ENCODE measurements around the gene PCNX4. TPM values are rescaled to one million over a fixed set of nuclear protein-coding genes. Genes with fewer than 3 reads are reported as not detected.
A peak's percentile ranks its signal among the peaks of the same experiment; 100 is the strongest.

PCNX4 gene
- total and polyA plus RNA-seq, 4 donors = 14.3 to 104 (median 34.3) TPM

- Histone ChIP-seq H3K27ac (ENCODE audit: low read depth in 1 of 2, low read length in 1 of 2) (no peak overlapping the region), H3K36me3 (ENCODE audit: control insufficient read depth in 4 of 4, insufficient read depth in 4 of 4, low read length in 4 of 4) (no peaks in the 10 kb centered on the region), H3K27me3 (ENCODE audit: control insufficient read depth in 3 of 3, insufficient read depth in 3 of 3, low read length in 2 of 3) (no peaks in the 10 kb centered on the region), H3K4me3 (no peak overlapping the region), H3K9ac (ENCODE audit: insufficient read depth in 1 of 2, low read length in 2 of 2) (no peak overlapping the region), H3K4me1 (ENCODE audit: control insufficient read depth in 5 of 5, insufficient read depth in 5 of 5, low read length in 5 of 5) (peaks cover 0 to 7% (median 3%) of the 10 kb centered on the region in 5 donors), H3K9me3 (ENCODE audit: control insufficient read depth in 4 of 4, insufficient read depth in 3 of 4, low read length in 3 of 4) (peaks cover 0 to 2% (median 0%) of the 10 kb centered on the region in 4 donors)
- ATAC-seq (ENCODE audit: insufficient read depth, low FRiP score) (no peak), DNase-seq (peak in 1 of 3 donors; percentile 44)
- 46 to 52% methylated on average over 8 of the region's 8 CpGs for WGBS, 2 donors
- no peak for TF ChIP-seq CTCF (IDR thresholded peaks at IDR 0.05; ENCODE audit: control extremely low read depth, extremely low read depth)
Observed at GRCh38 chr14:60204104-60204842, 112.5 kb downstream of the PCNX4 start.

GRCh38 chr14:60204843-60205774 is 113.4 kb downstream of the PCNX4 start:
- 69 to 78% methylated on average over 6 of the region's 6 CpGs for WGBS, 2 donors
- no peak overlapping the region for H3K4me3 ChIP-seq
- H3K36me3 ChIP-seq (ENCODE audit: control insufficient read depth in 4 of 4, insufficient read depth in 4 of 4, low read length in 4 of 4) = no peaks in the 10 kb centered on the region
- DNase-seq = no peak
- no peaks in the 10 kb centered on the region for H3K9me3 ChIP-seq (ENCODE audit: control insufficient read depth in 4 of 4, insufficient read depth in 3 of 4, low read length in 3 of 4)
- TF ChIP-seq CTCF (IDR thresholded peaks at IDR 0.05; ENCODE audit: control extremely low read depth, extremely low read depth) = no peak
- H3K9ac ChIP-seq (ENCODE audit: insufficient read depth in 1 of 2, low read length in 2 of 2) = no peak overlapping the region
- no peak for ATAC-seq (ENCODE audit: insufficient read depth, low FRiP score)
- no peaks in the 10 kb centered on the region for H3K27me3 ChIP-seq (ENCODE audit: control insufficient read depth in 3 of 3, insufficient read depth in 3 of 3, low read length in 2 of 3)
- H3K27ac ChIP-seq (ENCODE audit: low read depth in 1 of 2, low read length in 1 of 2) = no peak overlapping the region
- H3K4me1 ChIP-seq (ENCODE audit: control insufficient read depth in 5 of 5, insufficient read depth in 5 of 5, low read length in 5 of 5) = peaks cover 0 to 7% (median 3%) of the 10 kb centered on the region in 5 donors

DNA sequence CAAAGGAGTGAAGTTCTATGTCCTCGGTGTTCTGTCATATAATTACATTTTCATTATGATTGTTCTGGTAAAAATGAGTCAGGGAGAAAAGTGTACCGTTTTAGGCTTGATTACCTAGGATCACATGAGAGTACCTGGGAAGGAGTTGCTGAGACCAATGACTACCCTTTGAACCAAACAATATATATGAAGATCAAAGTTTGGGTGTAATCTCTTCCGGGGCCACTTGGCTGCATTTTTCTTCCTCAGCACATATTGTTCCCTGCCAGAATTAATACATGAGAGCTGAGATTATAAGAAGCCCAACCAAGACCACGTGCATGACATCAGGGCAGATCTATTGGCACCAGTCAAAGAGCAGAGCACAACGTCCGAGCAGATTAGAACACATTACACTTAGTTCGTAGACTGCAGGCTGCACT is 114.5 kb downstream of the PCNX4 start:
- no peak for DNase-seq
- H3K36me3 ChIP-seq (ENCODE audit: control insufficient read depth in 4 of 4, insufficient read depth in 4 of 4, low read length in 4 of 4) = no peaks in the 10 kb centered on the region
- no peak overlapping the region for H3K27ac ChIP-seq (ENCODE audit: low read depth in 1 of 2, low read length in 1 of 2)
- H3K9me3 ChIP-seq (ENCODE audit: control insufficient read depth in 4 of 4, insufficient read depth in 3 of 4, low read length in 3 of 4) = no peaks in the 10 kb centered on the region
- H3K27me3 ChIP-seq (ENCODE audit: control insufficient read depth in 3 of 3, insufficient read depth in 3 of 3, low read length in 2 of 3) = no peaks in the 10 kb centered on the region
- no peak overlapping the region for H3K4me3 ChIP-seq
- TF ChIP-seq CTCF (IDR thresholded peaks at IDR 0.05; ENCODE audit: control extremely low read depth, extremely low read depth) = no peak
- H3K4me1 ChIP-seq (ENCODE audit: control insufficient read depth in 5 of 5, insufficient read depth in 5 of 5, low read length in 5 of 5) = peaks cover 0 to 7% (median 3%) of the 10 kb centered on the region in 5 donors
- 86 to 92% methylated on average over 7 of the region's 7 CpGs for WGBS, 2 donors
- no peak for ATAC-seq (ENCODE audit: insufficient read depth, low FRiP score)
- H3K9ac ChIP-seq (ENCODE audit: insufficient read depth in 1 of 2, low read length in 2 of 2) = no peak overlapping the region

Measured in lung (tissue), 12 donors.